DND-41 (cell line): ENCODE results near the gene SHMT2.

Source experiments
- CTCF ChIP-seq: IDR thresholded peaks from 2 replicates; pipeline ENCODE4 v1.5.1; 2012; ENCODE audit warnings: borderline replicate concordance, low read length, moderate library complexity, mild to moderate bottlenecking; ENCODE audit not compliant: poor library complexity, severe bottlenecking; ENCODE audit errors: extremely low read depth
- EZH2 ChIP-seq: IDR thresholded peaks from 3 replicates; pipeline ENCODE4 v1.6.1; 2012; ENCODE audit warnings: borderline replicate concordance, low read depth, mild to moderate bottlenecking, moderate library complexity, low read length, inconsistent platforms; ENCODE audit not compliant: severe bottlenecking

GRCh38 chr12:57181072-57181471 is 48.4 kb upstream of the SHMT2 start:
- TF ChIP-seq CTCF (no peak), EZH2 (no peak)
